Frontal cortex (tissue), 4 donors: Measurements from ENCODE around the gene MYO9B. TPM values are rescaled to one million over a fixed set of nuclear protein-coding genes. Genes with fewer than 3 reads are reported as not detected.

Experiments used
- DNase-seq, 2 donors: peaks; one replicate each; pipeline ENCODE4 v3.0.0; 2012; ENCODE audit warnings: low spot score in 2 of 2
- FAIRE-seq: peaks from 2 replicates; lab custom pipeline; 2012; peaks lifted over from hg19 to GRCh38; lab: Jason Lieb, UNC
- total RNA-seq: library from RNA; depleted of rRNA; stranded (reverse); fragments of >200 nt; gene quantifications from one replicate; pipeline ENCODE4 v1.2.3, GENCODE V29; 2014
- donor health status: control.
- donor health status: control.
- donor health status: control.

Gene MYO9B
- total RNA-seq, 1 donor from 2014 or later: 21.2 TPM

DNA sequence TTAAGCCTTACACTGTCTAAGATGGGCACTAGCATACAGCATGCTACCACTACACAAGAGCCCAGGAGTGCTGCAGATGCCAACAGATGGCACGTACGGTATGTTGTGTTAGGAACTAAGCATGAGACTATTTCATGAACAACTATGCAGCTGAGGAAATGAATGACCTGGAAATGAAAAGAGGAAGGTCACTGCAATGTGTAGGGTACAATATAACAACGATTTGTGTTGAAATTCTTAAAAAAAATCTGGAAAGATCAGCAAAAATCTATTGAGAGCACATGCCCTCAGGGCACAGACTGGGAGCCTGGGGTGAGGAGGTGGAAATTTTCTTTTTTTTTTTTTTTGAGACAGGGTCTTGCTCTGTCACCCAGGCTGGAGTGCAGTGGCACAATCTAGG, 14.8 kb upstream of the MYO9B start:
- no peak for DNase-seq
- no peak for FAIRE-seq

DNA sequence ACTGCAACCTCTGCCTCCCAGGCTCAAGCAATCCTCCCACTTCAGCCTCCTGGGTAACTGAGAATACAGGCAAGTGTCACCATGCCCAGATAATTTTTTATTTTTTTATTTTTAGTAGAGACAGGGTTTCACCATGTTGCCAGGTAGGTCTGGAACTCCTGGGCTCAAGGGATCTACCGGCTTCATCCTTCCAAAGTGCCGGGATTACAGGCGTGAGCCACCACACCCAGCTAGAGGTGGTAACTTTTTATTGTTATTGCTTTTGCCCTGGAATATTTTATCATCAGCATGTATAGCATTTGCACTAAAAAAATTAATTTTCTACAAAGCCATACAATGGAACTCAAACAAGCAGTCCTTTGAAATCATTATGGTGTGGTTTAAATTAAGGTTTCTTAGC, 14.4 kb upstream of the MYO9B start:
- FAIRE-seq (no peak), DNase-seq (no peak)

DNA sequence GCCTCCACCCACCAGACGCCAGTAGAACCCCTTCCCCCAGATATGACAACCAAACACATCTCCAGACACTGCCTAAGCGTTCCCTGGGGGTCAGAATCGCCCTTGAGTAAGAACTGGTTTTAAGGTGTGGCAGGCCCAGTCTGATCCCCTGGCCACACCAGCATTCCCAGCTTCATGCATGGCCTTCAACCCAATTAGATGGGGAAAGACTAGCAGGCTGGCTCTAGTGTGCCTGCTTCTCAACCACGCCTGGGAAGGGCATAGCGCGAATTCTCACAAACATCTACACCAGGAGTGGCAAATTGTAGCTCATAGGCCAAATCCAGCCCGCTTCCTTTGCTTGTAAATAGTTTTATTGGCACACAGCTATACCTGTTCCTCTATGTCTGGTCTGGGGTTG, 13.9 kb upstream of the MYO9B start:
- FAIRE-seq: no peak

DNA sequence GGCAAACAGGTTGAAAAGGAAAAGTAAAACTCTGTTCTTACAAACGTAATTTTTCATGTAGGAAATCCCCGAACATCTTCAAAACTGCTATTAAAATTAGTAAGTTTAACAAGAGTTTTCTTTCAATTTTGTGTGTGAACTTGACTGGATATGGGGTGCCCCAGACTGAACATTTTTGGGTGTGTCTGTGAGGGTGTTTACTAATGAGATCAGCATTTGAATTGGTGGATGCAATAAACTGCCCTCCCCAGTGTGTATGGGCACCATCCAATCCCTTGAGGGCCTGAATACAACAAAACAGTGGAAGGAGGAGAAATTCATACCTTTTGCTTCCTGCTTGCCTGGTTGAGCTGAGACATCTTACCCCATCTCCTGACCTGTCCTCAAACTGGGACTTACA, 12.1 kb upstream of the MYO9B start:
- FAIRE-seq (no peak), DNase-seq (no peak)

More for the DNA sequence above, 13.9 kb upstream of the MYO9B start:
- DNase-seq: no peak

DNA sequence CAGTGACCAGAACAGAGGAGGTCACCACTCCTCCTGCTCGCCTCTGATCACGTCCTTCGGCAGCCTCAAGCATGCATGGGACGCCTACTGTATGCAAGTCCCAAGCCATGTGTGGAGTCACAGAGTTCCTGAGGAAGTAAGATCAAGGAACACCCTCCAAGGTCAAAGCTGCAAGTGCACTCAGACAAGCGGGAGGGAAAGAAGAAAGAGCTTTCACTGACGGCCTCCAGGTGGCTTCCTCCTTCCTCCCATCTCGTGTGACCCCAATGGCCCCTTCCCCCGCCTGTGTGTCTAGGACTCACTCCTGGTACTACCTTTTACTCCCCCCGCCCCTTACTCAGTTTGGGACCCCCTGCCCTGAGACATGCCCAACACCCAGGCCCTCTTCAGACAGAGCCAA, 6.4 kb upstream of the MYO9B start:
- FAIRE-seq (no peak), DNase-seq (no peak)

DNA sequence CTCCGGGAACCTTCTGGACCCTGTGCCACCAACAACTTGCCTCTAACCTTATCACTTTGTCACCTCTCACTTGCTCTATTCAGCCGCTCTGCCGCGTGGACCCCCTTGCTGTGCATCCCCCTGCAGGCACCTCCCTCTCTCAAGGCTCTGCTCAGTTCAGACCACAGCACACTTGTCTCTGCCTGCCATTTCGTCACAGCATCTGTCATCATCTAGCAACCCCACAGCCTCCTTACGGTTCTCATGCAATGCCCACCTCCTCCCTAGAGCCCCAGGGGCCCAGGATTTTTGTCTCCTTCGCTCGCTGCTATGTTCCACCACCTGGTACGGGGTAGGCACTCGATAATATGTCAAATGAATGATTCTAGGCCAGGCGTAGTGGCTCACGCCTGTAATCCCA, 5.2 kb upstream of the MYO9B start:
- DNase-seq (no peak), FAIRE-seq (no peak)

DNA sequence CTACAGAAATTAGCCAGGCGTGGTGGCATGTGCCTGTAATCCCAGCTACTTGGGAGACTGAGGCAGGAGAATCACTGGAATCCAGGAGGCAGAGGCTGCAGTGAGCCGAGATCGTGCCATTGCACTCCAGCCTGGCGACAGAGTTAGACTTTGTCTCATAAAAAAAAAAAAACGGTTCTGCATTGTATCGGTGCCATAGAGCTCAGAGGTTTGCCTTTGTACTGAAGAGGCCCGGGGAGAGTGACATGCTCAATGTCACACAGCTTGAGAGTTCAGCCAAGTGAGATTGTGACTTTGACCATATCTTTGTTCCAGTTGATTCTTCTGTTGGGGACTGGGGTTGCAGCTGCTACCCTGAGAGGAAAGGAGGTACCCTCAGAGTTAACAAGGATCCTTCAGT, 4.7 kb upstream of the MYO9B start:
- FAIRE-seq (no peak), DNase-seq (no peak)

DNA sequence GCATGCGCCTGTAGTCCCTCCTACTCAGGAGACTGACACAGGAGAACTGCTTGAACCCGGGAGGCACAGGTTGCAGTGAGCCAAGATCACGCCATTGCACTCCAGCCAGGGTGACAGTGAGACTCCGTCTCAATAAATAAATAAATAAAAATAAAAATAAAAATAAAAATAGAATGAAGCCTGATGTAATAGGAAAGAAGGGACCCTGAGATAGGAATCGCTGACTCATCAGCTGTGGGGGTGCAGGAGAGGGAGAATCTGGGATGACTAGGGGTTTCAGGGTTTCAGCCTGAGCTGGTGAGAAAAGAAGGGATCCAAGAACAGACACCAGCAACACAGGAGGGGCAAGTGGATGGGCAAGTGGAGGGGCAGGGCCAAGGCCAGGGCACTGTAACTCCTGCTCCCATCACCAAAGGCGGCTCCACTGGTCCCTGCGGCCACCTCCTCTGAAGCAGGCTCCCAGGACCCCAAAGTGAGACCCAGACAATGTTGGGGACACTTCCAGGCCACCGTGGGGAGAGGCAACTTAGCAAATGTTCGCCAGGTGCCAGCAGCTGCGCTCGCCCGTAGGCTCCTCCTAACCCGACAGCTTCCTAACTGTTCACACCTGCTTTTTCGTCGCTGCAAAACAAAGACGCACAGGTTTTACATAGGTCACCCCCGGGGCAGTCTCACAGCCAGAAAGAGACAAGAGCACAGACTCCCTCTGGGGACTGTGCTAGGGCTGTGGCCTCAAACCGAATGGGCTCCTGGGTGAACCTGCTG, 1.5 kb upstream of the MYO9B start:
- DNase-seq (no peak), FAIRE-seq (no peak)

DNA sequence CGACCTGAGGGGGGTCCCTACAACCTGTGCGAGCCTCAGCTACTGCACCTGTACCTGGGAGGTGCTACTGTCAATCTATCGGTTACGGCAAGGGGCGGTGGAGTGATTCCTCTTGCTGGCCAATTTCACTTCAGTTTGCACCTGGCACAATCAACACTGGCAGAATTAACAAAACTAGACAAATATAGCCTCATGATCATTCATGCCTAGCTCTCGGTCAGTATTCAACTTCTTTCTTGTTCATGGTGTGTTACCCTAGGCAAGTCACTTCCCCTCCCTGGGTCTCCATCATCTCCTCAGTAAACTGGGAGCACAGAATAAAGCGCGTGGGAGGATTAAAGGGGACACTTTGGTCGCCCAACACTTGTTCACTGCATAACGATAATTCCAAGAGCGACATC, 943 bp upstream of the MYO9B start:
- DNase-seq (no peak), FAIRE-seq (no peak)

DNA sequence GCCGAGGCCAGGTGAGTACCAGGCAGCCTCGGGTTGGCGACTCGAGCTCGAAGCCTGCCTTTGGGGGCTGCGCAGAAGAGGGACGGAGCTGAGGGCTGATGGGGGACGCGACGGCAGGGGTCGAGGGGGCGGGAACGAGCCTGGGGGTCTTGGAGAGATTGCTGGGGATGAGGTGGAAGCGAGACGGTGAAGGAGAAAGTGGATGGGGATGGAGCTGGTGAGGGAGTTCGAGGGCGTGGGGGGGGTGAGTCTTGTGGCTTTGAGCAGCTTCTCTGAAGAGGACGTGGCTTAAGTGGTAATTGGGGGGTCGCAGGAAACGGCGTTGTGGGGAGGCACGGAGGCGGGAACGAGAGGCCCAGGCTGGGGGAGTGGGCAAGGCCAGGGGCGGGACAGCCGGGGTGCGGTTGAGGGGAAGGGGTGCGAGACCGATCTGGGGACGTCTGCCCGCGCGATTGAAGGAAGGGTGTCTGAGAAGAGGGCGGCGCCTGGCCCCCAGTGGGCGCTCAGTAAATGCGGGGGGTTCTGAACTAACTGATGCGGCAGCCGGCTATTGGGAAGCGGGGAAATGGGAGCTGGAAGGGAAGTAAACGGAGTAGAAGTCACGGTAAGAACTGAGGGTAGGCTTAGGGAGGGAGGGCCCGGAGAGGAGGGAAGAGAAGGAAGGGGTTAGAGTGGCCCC, 426 bp downstream of the MYO9B start:
- FAIRE-seq: no peak
- DNase-seq: peak in 1 of 2 donors; percentile 52

DNA sequence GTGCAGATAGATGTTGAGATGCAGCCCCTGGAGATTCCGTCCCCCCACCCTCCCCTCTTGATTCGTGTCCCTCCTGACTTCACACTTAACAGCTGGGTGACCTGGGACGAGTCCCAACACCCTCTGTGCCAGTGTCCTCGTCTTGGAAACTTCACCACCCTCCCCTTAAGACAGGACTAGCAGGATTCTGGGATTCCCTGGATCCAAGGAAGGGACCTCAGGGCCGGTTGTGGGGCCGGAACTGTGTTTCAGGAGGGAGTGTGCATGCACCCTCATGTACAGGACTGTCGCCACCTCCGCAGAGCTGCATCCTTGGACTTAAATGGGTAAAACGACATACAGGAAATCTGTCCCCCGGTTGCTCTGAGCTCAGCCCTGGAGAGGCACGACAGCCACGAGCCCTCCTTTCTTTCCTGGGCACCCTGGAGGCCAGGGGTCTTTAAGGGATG, 990 bp downstream of the MYO9B start:
- DNase-seq: peak in 1 of 2 donors; percentile 35
- FAIRE-seq: no peak

DNA sequence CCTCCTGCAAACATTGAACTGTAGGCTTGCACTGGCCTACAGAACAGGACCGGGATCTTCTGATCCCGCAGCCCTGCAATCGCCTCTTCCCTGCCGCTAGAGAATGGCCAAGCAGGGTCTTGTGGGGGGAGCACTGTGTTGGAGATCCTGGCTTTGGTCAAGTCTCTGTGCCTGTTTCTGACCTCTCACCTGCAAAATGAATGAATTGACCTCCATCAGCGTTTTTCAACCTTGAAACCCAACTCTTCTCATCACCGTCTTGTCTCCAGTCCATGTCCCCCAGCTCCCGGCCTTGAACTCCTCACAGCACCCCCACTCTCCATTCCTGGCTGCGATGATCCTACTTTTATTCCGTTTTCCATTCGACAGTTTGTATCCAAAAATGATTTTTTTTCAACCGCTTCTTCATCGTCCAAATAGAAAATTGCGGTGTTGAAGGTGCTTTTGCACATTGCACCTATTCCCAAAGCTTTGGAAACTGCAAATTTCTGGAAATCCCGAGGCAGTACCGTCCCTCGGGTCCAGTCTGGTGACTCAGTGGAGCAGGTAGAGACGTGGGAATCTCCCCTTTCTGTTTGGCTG, 2.0 kb downstream of the MYO9B start:
- FAIRE-seq (no peak), DNase-seq (no peak)

DNA sequence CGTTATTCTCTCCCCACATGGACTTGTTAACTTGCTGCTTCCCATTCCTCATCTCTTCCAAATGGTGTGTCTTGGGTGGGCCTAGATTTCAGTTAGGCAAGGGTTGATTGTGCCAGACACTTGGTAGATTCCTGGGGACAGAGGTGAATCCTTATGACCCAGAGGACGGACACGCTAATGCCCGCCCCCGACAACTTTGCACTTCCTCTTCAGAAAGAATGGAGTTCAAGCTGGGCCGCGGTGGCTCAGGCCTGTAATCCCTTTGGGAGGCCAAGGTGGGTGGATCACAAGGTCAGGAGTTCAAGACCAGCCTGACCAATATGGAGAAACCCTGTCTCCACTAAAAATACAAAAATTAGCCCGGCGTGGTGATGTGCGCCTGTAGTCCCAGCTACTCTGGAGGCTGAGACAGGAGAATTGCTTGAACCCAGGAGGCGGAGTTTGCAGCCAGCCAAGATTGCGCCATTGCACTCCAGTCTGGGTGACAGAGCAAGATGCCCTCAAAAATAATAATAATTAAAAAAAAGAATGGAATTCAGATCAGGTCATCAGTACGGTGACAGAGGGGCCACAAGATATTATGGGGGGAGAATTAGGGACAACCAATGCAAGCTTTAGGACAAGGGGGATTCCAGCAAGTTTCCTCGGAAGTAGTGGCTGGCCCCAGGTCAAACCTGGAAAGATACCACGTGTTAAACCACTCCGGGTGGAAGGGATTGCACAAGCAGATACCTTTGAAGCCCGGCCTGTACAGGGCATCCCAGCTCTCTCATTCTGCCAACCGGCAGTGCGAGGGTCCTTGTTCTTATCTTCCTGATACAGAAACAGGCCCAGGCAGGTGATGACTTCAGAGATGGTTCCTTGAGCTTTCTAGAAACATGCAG, 2.7 kb downstream of the MYO9B start:
- no peak for DNase-seq
- no peak for FAIRE-seq

DNA sequence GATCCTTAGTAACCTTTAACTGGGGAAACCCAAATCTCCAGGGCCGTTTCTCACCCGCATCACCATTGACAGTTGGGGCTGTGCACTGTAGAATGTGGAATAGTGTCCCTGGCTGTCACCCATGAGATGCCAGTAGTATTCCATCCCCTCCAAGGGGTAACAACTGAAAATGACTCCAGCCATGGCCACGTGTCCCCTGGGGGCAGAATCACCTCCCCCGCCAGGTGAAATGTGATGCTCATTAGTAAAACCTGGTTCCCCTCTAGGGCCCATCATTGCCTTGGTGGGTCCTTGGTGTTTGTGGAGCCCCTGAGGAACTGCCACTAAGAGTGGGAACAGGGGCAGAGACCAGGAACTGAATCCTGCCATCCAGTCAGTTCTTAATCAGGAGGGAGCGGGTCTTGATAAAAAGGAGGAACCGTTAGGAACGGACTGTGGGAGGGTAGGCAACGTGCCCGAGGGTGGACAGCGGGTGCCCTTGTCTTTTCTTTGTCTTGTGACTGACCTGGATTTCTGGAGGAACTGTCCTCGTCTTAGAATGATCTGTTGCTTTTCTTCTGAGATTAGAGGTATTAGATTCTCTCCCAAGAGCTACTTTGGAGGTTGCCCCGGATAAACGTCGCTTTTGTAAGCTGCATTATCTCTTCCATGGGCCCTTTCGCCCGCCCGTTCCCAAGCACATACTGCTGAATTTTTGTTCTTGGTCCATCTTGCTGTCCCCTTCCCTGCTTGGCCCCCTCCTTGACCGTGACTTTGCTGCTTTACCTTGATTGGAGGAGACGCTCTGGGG, 3.5 kb downstream of the MYO9B start:
- FAIRE-seq (no peak), DNase-seq (peak in 1 of 2 donors; percentile 39)

DNA sequence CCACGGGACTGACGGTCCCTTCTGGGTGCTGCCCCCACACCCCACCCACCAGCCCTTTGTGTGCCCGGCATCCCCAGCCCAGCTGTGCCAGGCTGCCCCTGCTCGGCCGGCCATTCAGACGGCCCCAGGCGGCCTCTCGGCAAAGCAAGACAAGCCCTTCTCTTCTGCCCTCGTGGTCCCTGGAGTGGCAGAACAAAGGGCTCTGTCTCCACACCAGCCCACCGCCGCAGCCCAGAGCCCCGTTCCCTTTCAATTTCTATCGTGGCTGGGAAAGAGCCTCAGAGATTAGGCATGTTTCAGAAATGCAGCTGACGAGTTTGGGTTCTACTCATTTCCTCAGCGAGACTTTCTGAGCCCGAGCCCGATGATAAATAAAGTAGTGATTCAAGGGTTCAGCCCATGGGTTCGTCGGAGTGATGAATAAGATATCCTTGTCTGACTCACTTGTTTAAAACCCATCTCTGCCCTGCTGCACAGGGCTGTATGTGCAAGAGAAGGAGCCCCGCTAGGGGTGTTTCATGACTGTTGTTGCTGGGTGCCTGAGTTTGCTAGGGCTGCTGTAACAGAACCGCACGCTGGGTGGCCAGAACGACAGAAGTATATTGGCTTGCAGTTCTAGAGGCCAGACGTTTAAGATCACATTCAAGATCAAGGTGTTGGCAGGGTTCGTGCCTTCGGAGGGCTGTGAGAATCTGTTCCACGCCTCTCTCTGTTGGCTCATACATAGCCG, 4.3 kb downstream of the MYO9B start:
- FAIRE-seq (no peak), DNase-seq (peak; percentile 65 to 69)

DNA sequence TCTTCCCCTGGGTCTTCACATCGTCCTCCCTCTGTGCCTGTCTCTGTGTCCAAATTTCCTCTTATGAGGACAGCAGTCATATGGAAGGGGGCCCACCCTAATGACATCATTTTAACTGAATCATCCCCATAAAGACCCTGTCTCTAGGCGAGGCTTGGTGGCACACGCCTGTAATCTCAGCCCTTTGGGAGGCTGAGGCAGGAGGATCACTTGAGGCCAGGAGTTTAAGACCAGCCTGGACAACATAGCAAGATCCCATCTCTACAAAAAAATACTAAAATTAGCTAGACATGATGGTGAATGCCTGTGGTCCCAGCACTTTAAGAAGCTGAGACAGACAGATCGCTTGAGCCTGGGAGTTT, 4.8 kb downstream of the MYO9B start:
- no peak for DNase-seq
- FAIRE-seq: no peak

DNA sequence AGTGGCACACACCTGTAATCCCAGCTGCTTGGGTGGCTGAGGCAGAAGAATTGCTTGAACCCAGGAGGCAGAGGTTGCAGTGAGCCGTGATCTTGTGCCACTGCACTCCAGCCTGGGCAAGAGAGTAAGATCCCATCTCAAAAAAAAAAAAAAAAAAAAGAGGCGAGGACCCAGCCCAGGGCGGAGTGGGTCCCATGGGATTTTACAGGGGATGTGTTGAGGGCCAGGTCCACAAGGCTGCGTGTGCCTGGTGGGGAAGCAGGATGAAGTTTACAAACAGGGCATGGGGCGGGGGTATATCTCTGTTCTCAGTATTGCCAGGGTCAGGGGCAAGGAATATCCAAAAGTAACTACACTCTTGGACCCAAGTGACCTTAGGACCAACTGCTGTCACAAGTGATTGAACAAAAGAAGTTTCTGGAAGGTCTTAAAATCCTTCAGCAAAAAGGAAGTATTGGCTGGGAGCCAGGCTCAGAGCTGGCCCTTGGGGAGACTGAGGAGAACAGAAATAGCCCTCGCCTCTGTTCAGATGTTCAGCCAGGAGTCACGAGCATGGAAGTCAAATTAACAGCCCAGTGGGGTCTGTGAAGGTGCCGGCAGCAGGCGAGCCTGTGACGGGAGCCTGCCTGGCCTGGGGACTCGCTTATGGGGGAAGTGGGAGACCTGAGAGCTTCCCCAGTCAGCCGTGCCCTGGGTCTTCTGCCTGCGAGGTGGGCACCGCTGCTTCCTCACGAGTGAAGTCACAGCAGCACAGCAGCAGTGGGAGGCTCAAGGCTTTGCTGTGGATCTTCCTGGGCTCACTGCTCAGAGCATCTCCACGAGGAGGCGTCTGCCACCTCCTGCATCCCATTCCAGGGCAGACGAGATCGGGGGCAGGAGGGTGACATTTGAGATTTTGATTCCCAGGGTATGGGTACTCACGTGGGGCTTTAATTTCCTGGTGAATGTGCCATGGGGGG, 6.4 kb downstream of the MYO9B start:
- DNase-seq (no peak), FAIRE-seq (no peak)

DNA sequence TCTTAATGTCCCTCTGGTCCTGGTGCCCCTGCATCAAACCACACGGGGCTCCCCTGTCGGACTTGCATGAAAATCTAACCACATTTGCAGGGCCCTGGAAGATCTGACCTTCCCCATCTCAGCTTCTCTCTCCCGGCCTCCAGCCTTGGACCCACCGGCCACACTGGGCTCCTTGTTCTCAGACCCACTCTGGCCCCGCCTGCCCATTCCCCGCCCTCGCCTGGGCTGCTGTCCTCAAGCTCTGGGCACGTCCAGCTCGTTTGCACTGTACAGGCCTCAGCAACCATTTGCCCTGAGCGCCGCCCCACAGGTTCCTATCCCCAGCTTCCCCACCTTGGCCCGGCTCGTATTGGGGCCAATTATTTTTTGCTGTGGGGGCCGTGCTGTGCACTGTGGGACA, 10.5 kb downstream of the MYO9B start:
- peak; percentile 57 to 63 for DNase-seq
- no peak for FAIRE-seq
